HG03159 (cell line): ENCODE measurements around the gene LIMCH1.
"Not testable (repeated sequence)": the region's sequence is repeated elsewhere in the genome, so short reads cannot be mapped to it uniquely, and the experiment has no call there.

Experiments used
- ATAC-seq: cut with Tn5 transposase; IDR thresholded peaks from one replicate; pipeline ENCODE4 v1.9.1; 2021; ENCODE audit warnings: mild to moderate bottlenecking, moderate library complexity; ENCODE audit not compliant: unreplicated experiment

LIMCH1 gene

DNA sequence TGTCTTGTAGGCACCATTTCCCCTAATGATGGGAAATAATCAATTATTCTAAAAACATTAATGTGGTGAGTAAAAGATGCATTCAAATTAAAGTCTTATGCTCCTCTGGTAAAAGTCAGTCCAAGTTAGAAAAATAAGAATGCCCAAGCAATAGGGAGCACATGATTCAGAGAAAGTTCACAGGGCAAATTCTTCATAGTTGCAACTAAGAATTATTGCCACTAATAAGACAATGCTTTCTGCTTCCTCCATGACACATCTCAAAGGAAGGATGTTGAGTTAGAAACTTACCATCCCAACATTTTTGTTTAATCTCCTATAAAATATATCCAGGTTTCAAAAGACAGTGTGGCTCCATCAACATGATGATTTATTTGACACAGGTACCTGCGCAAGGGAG is 184.2 kb downstream of the LIMCH1 start:
- ATAC-seq = no peak

GRCh38 chr4:41723286-41723685 is 185.3 kb downstream of the LIMCH1 start:
- ATAC-seq = no peak

- ATAC-seq = no peak
Measured at GRCh38 chr4:41725254-41725653, 187.3 kb downstream of the LIMCH1 start.

DNA sequence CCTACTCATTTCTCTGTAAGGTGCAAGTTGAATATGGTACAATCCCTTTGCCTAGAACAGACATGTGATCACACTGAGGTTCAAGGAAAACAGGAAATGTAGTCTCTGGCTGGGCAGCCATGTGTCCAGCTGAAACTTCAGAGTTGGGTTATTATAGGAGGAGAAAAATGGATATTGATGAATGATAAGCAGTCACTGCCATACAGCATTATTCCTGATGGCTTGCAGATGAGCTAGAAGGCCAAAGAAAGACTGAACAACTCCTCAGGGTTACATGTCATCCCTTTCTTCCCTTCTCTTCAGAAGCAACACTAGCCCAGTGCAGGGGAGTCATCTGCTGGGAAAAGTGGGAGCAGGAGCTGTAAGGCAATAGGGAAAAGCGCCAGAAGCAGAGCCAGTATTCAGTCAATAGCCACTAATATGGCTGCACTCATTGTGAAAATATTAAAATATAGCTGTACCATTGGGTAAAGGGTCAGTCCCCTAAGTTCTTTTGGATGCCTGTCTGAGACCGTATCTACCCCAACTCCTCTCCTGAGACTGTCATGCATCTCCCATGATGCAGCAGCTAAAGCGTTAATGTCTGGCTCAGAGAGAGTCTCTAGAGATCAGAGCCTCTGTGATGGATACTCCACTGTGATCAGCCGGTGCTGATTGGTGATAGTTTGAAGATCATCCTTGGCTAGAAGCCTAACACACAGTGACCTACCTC is 190.1 kb downstream of the LIMCH1 start:
- ATAC-seq = no peak

DNA sequence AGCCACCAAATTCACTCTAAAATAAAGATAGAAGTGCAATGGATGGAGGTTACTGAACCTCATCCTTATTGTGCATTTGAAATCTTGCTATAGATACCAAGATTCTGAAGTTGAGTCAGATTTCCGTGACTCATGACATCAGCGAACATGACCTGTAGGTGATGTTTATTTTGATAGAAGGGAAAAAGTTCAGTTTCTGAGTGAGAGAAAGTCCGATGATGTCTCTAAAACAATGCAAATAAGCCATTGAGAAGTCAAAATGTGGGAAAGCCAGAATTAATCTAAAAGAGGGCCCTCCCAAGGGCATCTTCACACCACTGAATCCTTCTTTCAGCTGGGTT is 190.6 kb downstream of the LIMCH1 start:
- no peak for ATAC-seq

DNA sequence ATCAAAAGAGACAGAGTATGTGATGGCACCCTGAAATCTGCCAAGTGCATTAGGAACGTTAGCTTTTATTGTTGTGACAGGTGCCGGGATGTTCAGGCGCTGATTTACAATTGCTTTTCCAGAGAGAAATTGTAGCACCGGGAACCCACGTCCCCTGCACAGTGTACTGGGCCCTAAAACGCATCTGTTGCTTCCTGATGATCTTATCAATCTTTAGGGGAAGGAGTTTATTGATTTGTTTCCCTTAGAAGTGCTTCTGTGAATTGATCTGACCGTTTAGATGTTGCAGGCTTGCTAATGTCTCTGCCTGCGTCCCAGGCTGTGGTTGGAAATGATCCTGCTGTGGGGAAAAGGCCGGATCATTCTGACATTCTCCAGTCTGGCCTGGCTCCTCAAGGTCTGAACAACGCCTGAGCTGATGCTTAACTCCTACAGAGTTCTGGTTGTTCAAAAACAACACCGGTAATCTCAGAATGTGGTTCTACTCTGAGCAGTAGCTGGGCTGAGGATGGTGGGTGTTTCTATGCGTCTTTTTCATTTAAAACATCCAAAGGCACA is 193.7 kb downstream of the LIMCH1 start:
- no peak for ATAC-seq

DNA sequence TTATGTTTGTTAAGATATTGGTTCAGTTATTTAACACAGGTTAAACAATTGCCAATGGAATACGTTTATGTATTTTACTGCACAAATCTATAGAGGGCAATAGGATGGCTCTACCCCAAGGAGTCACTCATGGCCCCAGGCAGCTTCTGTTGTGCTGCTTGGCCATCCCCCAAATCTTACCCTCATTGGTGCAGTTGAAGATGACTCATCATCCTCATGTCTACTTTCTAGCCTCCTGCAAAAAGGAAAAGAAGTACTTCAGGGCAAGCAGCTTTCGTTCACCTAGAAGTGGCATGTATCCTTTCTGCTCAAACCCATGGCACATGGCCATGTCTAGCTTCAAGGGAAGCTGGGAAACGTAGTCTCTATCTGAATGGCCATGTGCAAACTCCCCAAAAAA is 196.4 kb downstream of the LIMCH1 start:
- ATAC-seq = no peak

- not testable (repeated sequence) for ATAC-seq
Measured at GRCh38 chr4:41737491-41737890, 199.5 kb downstream of the LIMCH1 start.

DNA sequence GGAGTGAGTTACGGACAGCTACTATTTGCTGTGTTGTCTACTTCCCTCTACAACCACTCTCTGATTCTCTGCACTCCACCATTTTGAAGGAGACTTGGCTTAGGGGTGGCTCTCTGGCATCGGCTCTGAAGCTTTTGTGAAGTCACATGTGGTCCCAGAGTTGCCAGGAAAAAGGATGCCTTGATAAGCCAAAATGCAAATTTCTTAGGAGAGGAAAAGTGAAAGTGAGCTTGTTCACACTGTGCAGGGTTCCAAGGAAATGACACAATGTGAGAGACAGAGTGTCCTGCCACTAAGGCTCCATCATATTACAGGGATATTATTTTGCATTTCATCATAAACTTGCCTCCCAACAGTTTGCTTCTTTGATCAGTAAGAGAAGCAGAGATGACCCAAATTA is 203.4 kb downstream of the LIMCH1 start:
- no peak for ATAC-seq

- no peak for ATAC-seq
Measured at GRCh38 chr4:41744572-41745291, 206.8 kb downstream of the LIMCH1 start.

DNA sequence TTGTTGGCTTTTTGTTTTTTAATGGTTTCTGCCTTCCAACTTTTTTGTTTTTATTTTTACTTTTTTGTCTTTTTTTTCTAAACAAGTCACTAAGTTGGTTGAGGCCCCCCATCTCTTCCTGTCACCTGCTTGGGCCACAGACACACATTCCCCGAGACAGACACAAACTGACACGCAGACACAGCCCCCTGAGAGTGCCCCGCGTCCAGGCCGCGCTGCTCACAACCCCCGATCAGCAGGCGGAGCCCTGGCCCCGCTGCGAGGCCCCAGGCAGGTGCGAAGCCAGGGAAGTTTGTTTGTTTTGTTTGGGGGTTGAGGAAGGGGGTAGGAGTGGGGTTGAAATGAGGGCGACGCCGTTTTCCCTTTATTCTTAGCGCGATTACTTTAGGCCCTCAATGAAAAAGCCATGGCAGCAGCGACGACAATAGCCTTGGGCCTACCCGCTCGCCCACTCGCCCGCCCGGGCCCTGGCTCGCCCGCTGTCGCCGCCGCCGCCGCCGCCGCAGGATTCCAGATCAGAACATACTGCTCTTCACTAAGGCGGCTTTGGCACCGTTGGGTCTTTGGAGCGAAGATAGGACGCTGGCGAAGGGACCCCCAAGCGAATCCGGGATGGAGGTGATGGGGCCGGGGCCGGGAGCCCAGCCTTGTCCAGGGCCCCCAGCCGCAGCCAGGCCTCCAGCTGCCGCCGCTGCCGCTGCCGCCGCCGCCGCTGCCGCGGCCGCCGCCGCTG is 207.5 kb downstream of the LIMCH1 start:
- no peak for ATAC-seq

GRCh38 chr4:41746025-41746439 is 208.1 kb downstream of the LIMCH1 start:
- no peak for ATAC-seq

- no peak for ATAC-seq
Measured at GRCh38 chr4:41746440-41747229, 208.7 kb downstream of the LIMCH1 start.

DNA sequence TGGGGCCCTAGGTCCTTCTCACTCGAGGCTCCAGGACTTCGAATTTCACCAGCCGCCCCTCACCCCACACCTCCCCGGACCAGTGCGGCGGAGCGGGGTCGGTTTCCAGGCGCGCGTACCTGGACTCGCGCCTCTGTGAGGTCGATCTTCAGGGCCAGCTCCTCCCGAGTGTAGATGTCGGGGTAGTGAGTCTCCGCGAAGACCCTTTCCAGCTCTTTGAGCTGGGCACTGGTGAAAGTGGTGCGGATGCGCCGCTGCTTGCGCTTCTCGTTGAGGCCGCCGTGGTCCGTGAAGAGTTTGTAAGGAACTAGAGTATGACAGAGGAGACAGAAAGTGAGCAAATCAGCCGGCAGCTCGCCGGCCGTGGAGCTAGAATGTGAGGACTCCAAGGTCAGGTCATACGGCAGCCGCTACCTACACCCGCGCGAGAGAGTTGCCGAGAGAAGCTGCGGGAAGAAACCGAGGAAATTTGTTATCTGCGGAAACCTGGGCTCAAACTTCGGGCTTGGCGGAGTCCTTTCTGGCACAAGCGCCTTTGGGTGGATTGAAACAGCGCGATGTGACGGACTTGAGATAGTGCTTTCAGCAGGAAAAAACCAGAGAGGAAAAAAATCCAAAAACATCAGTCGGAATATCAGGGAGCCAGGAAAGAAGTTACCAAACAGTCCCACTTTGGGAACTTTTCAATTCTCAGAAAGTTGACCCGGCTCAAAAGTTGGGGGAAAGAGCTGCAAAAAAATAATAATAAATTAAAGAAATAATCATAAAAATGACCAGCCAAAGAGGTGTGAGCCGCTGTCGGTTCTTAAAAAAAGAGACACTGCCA is 209.5 kb downstream of the LIMCH1 start:
- ATAC-seq = no peak

DNA sequence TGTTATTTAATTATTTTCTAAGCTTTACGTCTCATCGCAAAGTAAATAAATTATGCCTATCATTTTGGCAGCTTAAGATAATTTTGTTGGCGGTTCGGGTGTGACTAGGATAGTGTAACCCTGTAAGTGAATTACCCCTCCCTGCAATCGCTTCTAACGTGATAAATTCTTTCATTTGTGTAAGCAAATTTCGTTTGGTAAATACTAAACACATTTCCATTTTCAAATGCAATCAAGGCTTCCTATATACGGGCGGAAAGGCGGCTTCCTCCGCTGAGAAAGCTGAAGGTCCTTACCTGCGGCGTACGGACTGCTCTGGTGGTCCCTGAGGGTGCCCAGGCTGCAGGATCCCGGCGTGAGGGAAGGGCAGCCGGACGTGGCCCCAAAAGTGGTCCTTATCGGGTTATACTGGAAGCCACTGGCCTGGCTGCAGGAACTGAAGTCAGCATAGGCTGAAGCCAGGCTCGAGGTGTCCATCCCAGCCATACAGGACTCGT is 210.2 kb downstream of the LIMCH1 start:
- ATAC-seq = no peak

DNA sequence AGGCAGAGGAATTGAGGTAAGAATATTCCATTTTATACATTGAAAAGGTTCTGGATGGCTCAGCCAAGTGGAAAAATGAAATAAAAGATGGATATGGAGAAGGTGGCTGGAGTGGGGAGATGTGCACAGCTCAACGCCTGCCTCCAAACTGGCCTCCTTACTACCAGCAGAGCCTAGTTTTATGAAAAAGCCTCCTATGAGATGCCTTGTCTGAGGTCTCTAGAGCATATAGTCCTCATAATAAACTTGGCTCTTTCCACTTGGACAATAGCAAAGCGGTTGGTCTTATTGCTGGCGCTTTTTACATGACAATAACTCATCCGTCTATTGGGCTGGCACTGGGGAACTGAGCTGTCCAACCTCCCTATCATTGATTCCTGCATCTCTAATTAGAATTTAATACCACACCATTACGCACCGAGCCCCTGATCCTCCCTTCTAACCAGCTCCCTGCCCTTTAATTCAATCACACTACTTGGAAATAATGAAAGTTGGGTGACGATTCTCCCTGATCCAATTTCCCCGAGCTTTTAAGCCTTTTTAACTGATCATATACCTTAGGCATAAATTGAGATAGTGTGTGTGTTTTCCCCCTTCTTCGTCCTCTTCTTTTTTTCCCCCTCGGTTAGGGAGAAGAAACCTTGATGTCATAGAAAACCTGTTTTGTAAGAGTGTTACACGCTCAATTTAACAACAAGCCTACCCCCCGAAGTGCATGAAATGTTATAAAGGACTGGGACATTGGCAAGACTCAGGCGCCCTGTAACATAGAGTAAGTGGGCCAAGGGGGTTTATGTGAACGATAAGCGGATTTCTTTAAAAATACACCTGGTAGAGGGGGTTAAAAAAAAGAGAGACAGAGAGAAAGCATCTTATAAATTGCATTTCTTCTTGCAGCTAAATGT is 210.9 kb downstream of the LIMCH1 start, which contains the start of gene PHOX2B:
Gene PHOX2B (minus strand): TSS at position 155 of the 905 bp plus-strand sequence. CDS start 115 bp downstream, at position 40.
- no peak for ATAC-seq

DNA sequence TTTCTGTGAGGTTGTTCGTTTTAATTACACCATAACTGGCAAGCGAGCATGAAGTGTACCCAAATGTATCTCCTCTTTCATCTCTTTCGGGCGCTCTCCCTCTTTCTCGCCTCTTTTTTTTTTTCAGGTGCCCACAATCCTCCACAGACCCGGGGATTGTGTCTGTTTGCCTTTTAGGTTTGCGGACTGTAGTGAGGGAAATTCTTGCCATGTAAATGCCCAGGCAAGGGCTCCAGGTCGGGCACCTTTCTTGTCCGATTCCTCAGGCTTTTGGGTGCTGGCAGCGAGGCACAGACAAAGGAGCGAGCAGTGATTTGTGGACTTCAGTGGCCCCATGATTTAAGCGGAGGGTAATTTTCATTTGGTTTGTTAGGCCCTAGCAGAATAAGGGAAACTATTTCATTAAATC is 211.7 kb downstream of the LIMCH1 start:
- ATAC-seq = no peak
